PFSK-1 (cell line): ENCODE data around the gene PSMC4.

ENCODE experiments used
- FOXP2 ChIP-seq: optimal IDR thresholded peaks from 2 replicates; pipeline ENCODE3; 2011; ENCODE audit warnings: borderline replicate concordance, control low read depth, inconsistent platforms; ENCODE audit not compliant: insufficient read depth; ENCODE audit errors: extremely low read length, extremely low read depth
- POLR2AphosphoS5 ChIP-seq: IDR thresholded peaks from 2 replicates; pipeline ENCODE4 v1.6.1; 2012; ENCODE audit warnings: low read depth, mild to moderate bottlenecking, control low read depth, low read length, moderate library complexity
- TAF1 ChIP-seq: IDR thresholded peaks from 2 replicates; pipeline ENCODE4 v1.6.1; 2012; ENCODE audit warnings: low read length, control low read depth, borderline replicate concordance; ENCODE audit not compliant: insufficient read depth

- TF ChIP-seq FOXP2 = no peak
- TF ChIP-seq POLR2AphosphoS5 = no peak
- TF ChIP-seq TAF1 = no peak
Measured at GRCh38 chr19:39974377-39975155, 3.6 kb downstream of the PSMC4 start.
